Hematopoietic multipotent progenitor cell treated with erythropoietin and hydrocortisone succinate and interleukin-3 and kit ligand, for 15 days (in vitro differentiated cells): ENCODE data around the gene MAK.
"Not testable (repeated sequence)": the region's sequence is repeated elsewhere in the genome, so short reads cannot be mapped to it uniquely, and the experiment has no call there.

ENCODE experiments used
- DNase-seq: peaks from one replicate; pipeline ENCODE4 v3.0.0-alpha.2; 2015; ENCODE audit warnings: low spot score

MAK gene

GRCh38 chr6:10837995-10838793 is at the start of gene MAK:
TSS of gene MAK (minus strand) at chr6:10838539. CDS start at chr6:10830648, 7,891 bp downstream.
- DNase-seq: peak; percentile 88

GRCh38 chr6:10886691-10887502 is 48.6 kb upstream of the MAK start, which contains the start of gene SYCP2L:
TSS of gene SYCP2L (plus strand) at chr6:10887052. CDS start at chr6:10887127, 75 bp downstream.
- no peak for DNase-seq

GRCh38 chr6:10886365-10886690 is 48.0 kb upstream of the MAK start:
- not testable (repeated sequence) for DNase-seq

- DNase-seq: no peak
Measured at GRCh38 chr6:10884245-10884972, 46.1 kb upstream of the MAK start.

- no peak for DNase-seq
Measured at GRCh38 chr6:10883312-10884244, 45.2 kb upstream of the MAK start.

GRCh38 chr6:10882657-10883171 is 44.4 kb upstream of the MAK start:
- no peak for DNase-seq

GRCh38 chr6:10882253-10882630 is 43.9 kb upstream of the MAK start:
- not testable (repeated sequence) for DNase-seq

- DNase-seq: no peak
Measured at GRCh38 chr6:10880366-10880765, 42.0 kb upstream of the MAK start.

GRCh38 chr6:10877871-10878270 is 39.5 kb upstream of the MAK start:
- no peak for DNase-seq

GRCh38 chr6:10877012-10877411 is 38.7 kb upstream of the MAK start:
- DNase-seq: no peak

- no peak for DNase-seq
Measured at GRCh38 chr6:10875026-10875425, 36.7 kb upstream of the MAK start.

GRCh38 chr6:10874207-10874606 is 35.9 kb upstream of the MAK start:
- no peak for DNase-seq

GRCh38 chr6:10873374-10873773 is 35.0 kb upstream of the MAK start:
- DNase-seq: no peak

GRCh38 chr6:10867952-10868351 is 29.6 kb upstream of the MAK start:
- no peak for DNase-seq

GRCh38 chr6:10866709-10867108 is 28.4 kb upstream of the MAK start:
- not testable (repeated sequence) for DNase-seq

GRCh38 chr6:10863031-10863430 is 24.7 kb upstream of the MAK start:
- DNase-seq: not testable (repeated sequence)

- no peak for DNase-seq
Measured at GRCh38 chr6:10862361-10862760, 24.0 kb upstream of the MAK start.

GRCh38 chr6:10861086-10861485 is 22.7 kb upstream of the MAK start:
- no peak for DNase-seq

- DNase-seq: no peak
Measured at GRCh38 chr6:10857259-10857658, 18.9 kb upstream of the MAK start.

GRCh38 chr6:10854922-10855632 is 16.7 kb upstream of the MAK start:
- DNase-seq: no peak
